HepG2 (cell line): Measurements from ENCODE around the gene AGAP1.

ENCODE experiments used
- MAFG ChIP-seq: sonication (generic); formaldehyde crosslinking; IDR thresholded peaks from 2 replicates; pipeline ENCODE4 v1.5.1; 2020; ENCODE audit warnings: mild to moderate bottlenecking, missing genetic modification reagents
- POLR2A ChIP-seq, 2 experiments: IDR thresholded peaks; 2 replicates each; pipeline ENCODE4 v1.6.1; 2011; ENCODE audit warnings: low read depth in 2 of 2, low read length in 2 of 2, mild to moderate bottlenecking in 1 of 2, moderate library complexity in 1 of 2; ENCODE audit not compliant: insufficient read depth in 1 of 2
- POLR2AphosphoS2 ChIP-seq: IDR thresholded peaks from 2 replicates; pipeline ENCODE4 v1.6.1; 2011; ENCODE audit warnings: low read depth, low read length, improper control_type of control experiment
- ZNF251 ChIP-seq: sonication (generic); formaldehyde crosslinking; IDR thresholded peaks from 2 replicates; pipeline ENCODE4 v1.9.0; 2021; ENCODE audit warnings: mild to moderate bottlenecking, missing genetic modification reagents
- TF ChIP-seq, protein P1 (sequence below): sonication (generic); formaldehyde crosslinking; IDR thresholded peaks from 2 replicates; pipeline ENCODE4 v1.5.0; 2020; ENCODE audit warnings: mild to moderate bottlenecking, missing genetic modification reagents, moderate library complexity

DNA sequence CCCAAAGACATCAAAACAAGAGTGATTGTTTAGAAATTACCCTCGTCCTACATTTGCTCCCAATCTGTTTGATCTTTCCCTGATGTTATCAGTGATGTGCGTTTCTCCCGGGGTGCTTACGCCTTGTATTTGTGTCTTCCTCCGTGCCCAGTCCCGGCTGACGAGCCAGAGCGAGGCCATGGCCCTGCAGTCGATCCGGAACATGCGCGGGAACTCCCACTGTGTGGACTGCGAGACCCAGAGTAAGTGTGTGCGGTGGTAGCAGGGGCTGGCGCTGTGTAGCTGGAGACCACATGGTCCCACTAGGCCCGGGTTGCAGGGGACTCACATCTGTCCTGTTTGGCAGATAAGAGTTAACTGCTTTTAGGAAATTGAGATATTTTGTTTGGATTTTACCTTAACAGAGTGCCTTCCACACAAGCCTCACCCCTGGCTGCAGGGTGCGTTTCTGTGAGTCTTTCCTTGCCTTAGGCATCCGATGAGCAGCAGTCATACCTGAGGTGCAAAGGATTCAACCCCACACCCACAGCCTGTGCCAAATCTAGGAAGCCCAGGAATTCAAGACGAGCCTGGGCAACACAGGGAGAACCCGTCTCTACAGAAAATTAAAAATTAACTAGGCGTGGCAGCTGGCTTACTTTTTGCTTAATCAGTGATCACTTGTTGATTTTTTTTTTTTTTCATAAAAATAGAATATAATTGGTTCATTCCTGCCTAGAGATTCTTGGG lies 546.9 kb downstream of the AGAP1 start:
- TF ChIP-seq POLR2AphosphoS2 (no peak), POLR2A (IDR thresholded peaks at IDR 0.05; ENCODE audit: insufficient read depth in 1 of 2, low read depth in 2 of 2, low read length in 2 of 2) (no peak), MAFG (no peak), ZNF251 (no peak)
- TF ChIP-seq, protein P1, sequence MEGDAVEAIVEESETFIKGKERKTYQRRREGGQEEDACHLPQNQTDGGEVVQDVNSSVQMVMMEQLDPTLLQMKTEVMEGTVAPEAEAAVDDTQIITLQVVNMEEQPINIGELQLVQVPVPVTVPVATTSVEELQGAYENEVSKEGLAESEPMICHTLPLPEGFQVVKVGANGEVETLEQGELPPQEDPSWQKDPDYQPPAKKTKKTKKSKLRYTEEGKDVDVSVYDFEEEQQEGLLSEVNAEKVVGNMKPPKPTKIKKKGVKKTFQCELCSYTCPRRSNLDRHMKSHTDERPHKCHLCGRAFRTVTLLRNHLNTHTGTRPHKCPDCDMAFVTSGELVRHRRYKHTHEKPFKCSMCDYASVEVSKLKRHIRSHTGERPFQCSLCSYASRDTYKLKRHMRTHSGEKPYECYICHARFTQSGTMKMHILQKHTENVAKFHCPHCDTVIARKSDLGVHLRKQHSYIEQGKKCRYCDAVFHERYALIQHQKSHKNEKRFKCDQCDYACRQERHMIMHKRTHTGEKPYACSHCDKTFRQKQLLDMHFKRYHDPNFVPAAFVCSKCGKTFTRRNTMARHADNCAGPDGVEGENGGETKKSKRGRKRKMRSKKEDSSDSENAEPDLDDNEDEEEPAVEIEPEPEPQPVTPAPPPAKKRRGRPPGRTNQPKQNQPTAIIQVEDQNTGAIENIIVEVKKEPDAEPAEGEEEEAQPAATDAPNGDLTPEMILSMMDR: no peak
